ENCODE measurements around the gene CALHM6. TPM values are rescaled to one million over a fixed set of nuclear protein-coding genes. Genes with fewer than 3 reads are reported as not detected.

The CALHM6 gene
- total and polyA plus RNA-seq, 10 of the 15 experiments (the other 5 are each of a cell fraction or from before 2014, with no cell fraction given): 0.15 to 3.4 (median 1.3) TPM

GRCh38 chr6:116456927-116457326 is 4.2 kb upstream of the CALHM6 start:
- RAD21 ChIA-PET (ENCODE audit: unreplicated experiment): no interaction called here
- no peaks in the 10 kb centered on the region for H3K4me1 ChIP-seq (ENCODE audit: control insufficient read depth, insufficient read depth, low read length)
- H3K27ac ChIP-seq (ENCODE audit: control insufficient read depth, insufficient read depth): no peak overlapping the region
- ATAC-seq (no peak), FAIRE-seq (no peak), DNase-seq (ENCODE audit: low read depth, low spot score) (no peak)
- H3K4me2 ChIP-seq (ENCODE audit: control insufficient read depth, insufficient read depth): no peak overlapping the region
- no peaks in the 10 kb centered on the region for H4K20me1 ChIP-seq (ENCODE audit: control insufficient read depth, insufficient read depth)
- 50% methylated on average over 2 of the region's 2 CpGs for WGBS (ENCODE audit: insufficient coverage, insufficient replicate concordance, low lambda C conversion rate, missing lambda C conversion rate)
- no peaks in the 10 kb centered on the region for H3K36me3 ChIP-seq (ENCODE audit: control insufficient read depth in 2 of 2, insufficient read depth in 2 of 2, low read length in 1 of 2)
- in situ Hi-C loops (cut with MboI): no loop called here
- POLR2A ChIA-PET: no interaction called here
- intact Hi-C loops (cut with micrococcal nuclease; ENCODE audit: unreplicated experiment): no loop called here
- H3K27me3 ChIP-seq (replicated peaks in 1 of 2; ENCODE audit: control insufficient read depth in 2 of 2, insufficient read depth in 2 of 2, low read length in 1 of 2): peaks cover 0 to 3% of the 10 kb centered on the region in 2 experiments; a peak in 2 of 4 replicates
- no peaks in the 10 kb centered on the region for H3K79me2 ChIP-seq (ENCODE audit: control insufficient read depth, insufficient read depth, low read length)
- SMC1A ChIA-PET (ENCODE audit: uncharacterized antibody, unreplicated experiment): no interaction called here
- no peak overlapping the region for H2AFZ ChIP-seq (ENCODE audit: control insufficient read depth, low read depth, low read length)
- CTCF ChIA-PET: no interaction called here
- H3K9ac ChIP-seq (ENCODE audit: control insufficient read depth, insufficient read depth, low read length): no peak overlapping the region
- no peak for TF ChIP-seq RFX5 (IDR thresholded peaks at IDR 0.05; ENCODE audit: low read depth, low read length)
- TF ChIP-seq MEF2B (IDR thresholded peaks at IDR 0.05; ENCODE audit: partially characterized antibody, poor library complexity, severe bottlenecking): no peak
- TF ChIP-seq IRF5 (IDR thresholded peaks at IDR 0.05; ENCODE audit: borderline replicate concordance): no peak
- no peak for TF ChIP-seq SUPT20H (IDR thresholded peaks at IDR 0.05; ENCODE audit: borderline replicate concordance, control insufficient read depth, low read depth, low read length)
- no peak for TF ChIP-seq TCF3 (IDR thresholded peaks at IDR 0.05; ENCODE audit: borderline replicate concordance, insufficient read depth, low read depth, low read length)
- no peak for TF ChIP-seq ZNF24 (IDR thresholded peaks at IDR 0.05)
- no peak for TF ChIP-seq ZNF687 (IDR thresholded peaks at IDR 0.05)
- no peak for TF ChIP-seq NFXL1 (IDR thresholded peaks at IDR 0.05; ENCODE audit: borderline replicate concordance)
- no peak for TF ChIP-seq MYB (IDR thresholded peaks at IDR 0.05; ENCODE audit: borderline replicate concordance, low read depth, low read length)
- no peak for TF ChIP-seq MXI1 (IDR thresholded peaks at IDR 0.05; ENCODE audit: low read depth, low read length)
- H3K4me3 ChIP-seq: no peak overlapping the region
- H3K9me3 ChIP-seq (replicated peaks; ENCODE audit: control insufficient read depth, insufficient read depth, low read length): no peaks in the 10 kb centered on the region
- BruUV-seq (replicated peaks): no TSS peak

Measured in GM12878 (cell line).